ENCODE measurements around the gene RASGEF1B. TPM values are rescaled to one million over a fixed set of nuclear protein-coding genes. Genes with fewer than 3 reads are reported as not detected.

The RASGEF1B gene
- total and polyA plus RNA-seq, 9 of the 15 experiments (the other 6 are each of a cell fraction or from before 2014, with no cell fraction given), result 0.04 to 0.57 (median 0.22) TPM

- TF ChIP-seq ZBTB40 (IDR thresholded peaks at IDR 0.05), result peak; percentile 59
- TF ChIP-seq ZBTB40 (CRISPR knock-in tag; IDR thresholded peaks at IDR 0.05), result no peak
- TF ChIP-seq CBFA2T2 (conservative IDR thresholded peaks at IDR 0.05), result no peak
- TF ChIP-seq EGR1 (conservative IDR thresholded peaks at IDR 0.05), result peak; percentile 86
- no peak for TF ChIP-seq THRB (CRISPR knock-in tag; conservative IDR thresholded peaks at IDR 0.05)
- TF ChIP-seq ZNF398 (CRISPR knock-in tag; IDR thresholded peaks at IDR 0.05), result no peak
- peak; percentile 49 for TF ChIP-seq CTBP1 (IDR thresholded peaks at IDR 0.05; ENCODE audit: borderline replicate concordance)
- no peak for TF ChIP-seq ZNF696 (CRISPR knock-in tag; conservative IDR thresholded peaks at IDR 0.05)
- no peak for TF ChIP-seq ID3 (CRISPR knock-in tag; IDR thresholded peaks at IDR 0.05)
- TF ChIP-seq ID3 (tag; IDR thresholded peaks at IDR 0.05), result no peak
- TF ChIP-seq VEZF1 (CRISPR knock-in tag; IDR thresholded peaks at IDR 0.05), result peak; percentile 70
- peak; percentile 98 for TF ChIP-seq MECOM (CRISPR knock-in tag; IDR thresholded peaks at IDR 0.05)
Observed at GRCh38 chr4:81408341-81408740, 63.4 kb downstream of the RASGEF1B start (continued).

All from K562 (cell line).